Tibial artery (tissue), 4 donors: ENCODE measurements around the gene MAD1L1.

Source experiments
- DNase-seq, 2 donors: peaks; one replicate each; pipeline ENCODE4 v3.0.0-alpha.2; 2019
- H3K27ac ChIP-seq, 2 donors: fragments of 200-600 bp; sonication (generic) in 1 of 2; 1 replicate in 1 of 2; 2 replicates in 1 of 2; pipeline ENCODE4 v1.5.1; 2018 to 2019; ENCODE audit warnings: mild to moderate bottlenecking in 1 of 2
- H3K27me3 ChIP-seq, 2 donors: fragments of 200-600 bp; sonication (generic) in 1 of 2; one replicate each; pipeline versions ENCODE4 v1.5.1 to v1.6.0; 2016 to 2019
- H3K36me3 ChIP-seq, 3 donors: fragments of 200-600 bp; sonication (generic) in 2 of 3; one replicate each; pipeline ENCODE4 v1.5.1; 2016 to 2019; ENCODE audit warnings: mild to moderate bottlenecking in 2 of 3
- H3K4me1 ChIP-seq, 4 donors: fragments of 200-600 bp; sonication (generic) in 2 of 4; 1 replicate in 3 of 4; 2 replicates in 1 of 4; pipeline ENCODE4 v1.5.1; 2016 to 2019
- H3K4me3 ChIP-seq, 2 donors: fragments of 200-600 bp; sonication (generic) in 1 of 2; 1 replicate in 1 of 2; 2 replicates in 1 of 2; pipeline ENCODE4 v1.5.1; 2018 to 2019; ENCODE audit warnings: mild to moderate bottlenecking in 2 of 2
- H3K9me3 ChIP-seq, 3 donors: fragments of 200-600 bp; sonication (generic) in 1 of 3; one replicate each; pipeline ENCODE4 v1.5.1; 2016 to 2019
- intact Hi-C: fragments of 100-400 bp; cut with DNase I; formaldehyde crosslinking; loops from one replicate; pipeline ENCODE4 v1.15.0; 2023; ENCODE audit warnings: low total_unique reads
- TF ChIP-seq, protein P1 (sequence below), 2 experiments: fragments of 200-600 bp in 1 of 2; fragments of 450-650 bp in 1 of 2; IDR thresholded peaks; one replicate each; pipeline ENCODE4 v1.5.1; 2017 to 2019; ENCODE audit warnings: antibody characterized with exemption in 2 of 2, mild to moderate bottlenecking in 1 of 2, moderate library complexity in 1 of 2

MAD1L1 gene

DNA sequence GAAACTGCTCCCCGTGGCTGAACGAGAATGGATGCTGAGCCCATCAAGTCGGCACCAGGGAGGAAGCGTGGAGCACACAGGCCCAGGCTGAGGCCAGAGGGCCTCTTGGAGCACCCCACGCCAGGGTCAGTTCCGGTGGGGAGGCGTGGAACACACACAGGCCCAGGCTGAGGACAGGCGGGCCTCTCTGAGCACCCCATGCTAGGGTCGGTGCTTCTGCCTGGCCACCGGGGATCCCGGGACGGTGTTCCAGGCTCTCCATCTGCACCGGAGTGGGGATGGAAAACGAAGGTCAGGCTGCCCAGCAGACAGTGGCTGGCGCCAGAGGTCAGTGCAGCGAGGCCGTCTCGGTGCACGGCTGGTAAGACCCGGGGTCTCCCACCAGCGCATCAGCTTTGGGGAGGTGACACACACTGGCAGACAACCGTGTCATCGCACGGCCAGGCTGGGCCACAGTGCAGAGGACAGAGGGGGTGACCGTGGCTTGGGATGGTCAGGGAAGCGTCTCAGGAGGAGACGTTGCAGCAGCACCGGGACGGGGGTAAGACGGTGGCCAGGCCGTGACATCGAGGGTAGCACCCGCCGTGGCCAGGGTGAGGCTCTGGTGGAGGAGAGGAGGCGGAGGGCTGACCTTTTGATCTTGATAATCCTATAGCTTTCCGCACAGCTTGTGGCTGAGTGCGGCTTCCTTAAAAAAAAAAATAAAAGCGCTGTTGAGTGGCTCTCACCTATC is 358.7 kb downstream of the MAD1L1 start:
- no peak for DNase-seq
- no peak overlapping the region for H3K27ac ChIP-seq
- H3K9me3 ChIP-seq: peaks cover 0 to 8% (median 0%) of the 10 kb centered on the region in 3 donors
- TF ChIP-seq, protein P1, sequence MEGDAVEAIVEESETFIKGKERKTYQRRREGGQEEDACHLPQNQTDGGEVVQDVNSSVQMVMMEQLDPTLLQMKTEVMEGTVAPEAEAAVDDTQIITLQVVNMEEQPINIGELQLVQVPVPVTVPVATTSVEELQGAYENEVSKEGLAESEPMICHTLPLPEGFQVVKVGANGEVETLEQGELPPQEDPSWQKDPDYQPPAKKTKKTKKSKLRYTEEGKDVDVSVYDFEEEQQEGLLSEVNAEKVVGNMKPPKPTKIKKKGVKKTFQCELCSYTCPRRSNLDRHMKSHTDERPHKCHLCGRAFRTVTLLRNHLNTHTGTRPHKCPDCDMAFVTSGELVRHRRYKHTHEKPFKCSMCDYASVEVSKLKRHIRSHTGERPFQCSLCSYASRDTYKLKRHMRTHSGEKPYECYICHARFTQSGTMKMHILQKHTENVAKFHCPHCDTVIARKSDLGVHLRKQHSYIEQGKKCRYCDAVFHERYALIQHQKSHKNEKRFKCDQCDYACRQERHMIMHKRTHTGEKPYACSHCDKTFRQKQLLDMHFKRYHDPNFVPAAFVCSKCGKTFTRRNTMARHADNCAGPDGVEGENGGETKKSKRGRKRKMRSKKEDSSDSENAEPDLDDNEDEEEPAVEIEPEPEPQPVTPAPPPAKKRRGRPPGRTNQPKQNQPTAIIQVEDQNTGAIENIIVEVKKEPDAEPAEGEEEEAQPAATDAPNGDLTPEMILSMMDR (IDR thresholded peaks at IDR 0.05): no peak
- intact Hi-C loops: no loop called here
- no peaks in the 10 kb centered on the region for H3K36me3 ChIP-seq
- H3K4me1 ChIP-seq: no peaks in the 10 kb centered on the region
- H3K4me3 ChIP-seq: no peak overlapping the region
- H3K27me3 ChIP-seq: no peaks in the 10 kb centered on the region

GRCh38 chr7:1873421-1873820 is 359.3 kb downstream of the MAD1L1 start:
- H3K36me3 ChIP-seq: no peaks in the 10 kb centered on the region
- H3K27ac ChIP-seq: no peak overlapping the region
- H3K4me3 ChIP-seq: no peak overlapping the region
- H3K9me3 ChIP-seq: peaks cover 0 to 8% (median 0%) of the 10 kb centered on the region in 3 donors
- intact Hi-C loops: no loop called here
- no peaks in the 10 kb centered on the region for H3K27me3 ChIP-seq
- no peak for DNase-seq
- H3K4me1 ChIP-seq: no peaks in the 10 kb centered on the region
- TF ChIP-seq, protein P1 (IDR thresholded peaks at IDR 0.05): no peak

GRCh38 chr7:1873070-1873405 is 359.7 kb downstream of the MAD1L1 start:
- intact Hi-C loops: no loop called here
- no peak overlapping the region for H3K27ac ChIP-seq
- no peaks in the 10 kb centered on the region for H3K36me3 ChIP-seq
- TF ChIP-seq, protein P1 (IDR thresholded peaks at IDR 0.05): no peak
- peaks cover 0 to 5% (median 0%) of the 10 kb centered on the region in 3 donors for H3K9me3 ChIP-seq
- no peak for DNase-seq
- H3K27me3 ChIP-seq: no peaks in the 10 kb centered on the region
- H3K4me1 ChIP-seq: no peaks in the 10 kb centered on the region
- no peak overlapping the region for H3K4me3 ChIP-seq

- no peak overlapping the region for H3K4me3 ChIP-seq
- no peaks in the 10 kb centered on the region for H3K9me3 ChIP-seq
- TF ChIP-seq, protein P1 (IDR thresholded peaks at IDR 0.05): no peak
- no peak for DNase-seq
- H3K4me1 ChIP-seq: no peaks in the 10 kb centered on the region
- intact Hi-C loops: no loop called here
- H3K27ac ChIP-seq: no peak overlapping the region
- no peaks in the 10 kb centered on the region for H3K36me3 ChIP-seq
- H3K27me3 ChIP-seq: no peaks in the 10 kb centered on the region
Observed at GRCh38 chr7:1872191-1873069, 360.3 kb downstream of the MAD1L1 start.

DNA sequence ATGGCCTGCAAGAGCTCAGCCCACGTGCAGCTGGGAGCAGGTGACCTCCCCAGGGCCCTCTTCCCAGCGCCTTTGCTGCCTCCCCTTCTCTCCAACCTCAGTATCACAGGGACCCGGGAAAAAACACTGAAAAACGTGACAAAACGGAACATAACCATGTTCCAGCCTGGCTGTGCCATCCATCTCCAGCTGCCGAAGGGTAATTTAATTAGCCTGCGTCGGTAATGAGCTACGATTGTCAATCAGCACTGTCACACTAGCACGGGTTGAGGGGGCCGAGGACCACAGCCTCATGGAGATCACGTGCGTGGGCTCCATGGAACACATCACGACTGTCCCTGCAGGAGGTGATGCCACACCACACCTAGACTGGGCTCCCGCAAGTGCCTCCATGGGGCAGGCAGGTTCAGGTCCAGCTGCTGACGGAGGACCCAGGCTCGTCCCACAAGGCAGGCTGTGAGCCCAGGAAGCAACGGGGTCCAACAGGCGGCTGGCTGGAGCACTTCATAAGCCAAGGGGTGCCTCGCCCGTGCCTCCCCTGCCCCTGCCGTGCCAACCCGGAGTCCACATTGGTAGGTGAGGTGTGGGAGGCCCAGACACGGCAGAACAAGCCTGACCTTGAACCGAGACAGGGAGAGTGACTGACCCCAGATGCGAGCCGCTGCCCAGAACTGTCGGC is 363.2 kb downstream of the MAD1L1 start:
- no peaks in the 10 kb centered on the region for H3K9me3 ChIP-seq
- no peak for DNase-seq
- H3K4me3 ChIP-seq: no peak overlapping the region
- H3K4me1 ChIP-seq: no peaks in the 10 kb centered on the region
- H3K36me3 ChIP-seq: no peaks in the 10 kb centered on the region
- no peaks in the 10 kb centered on the region for H3K27me3 ChIP-seq
- H3K27ac ChIP-seq: no peak overlapping the region
- intact Hi-C loops: no loop called here
- TF ChIP-seq, protein P1 (IDR thresholded peaks at IDR 0.05): no peak
